Loucy (cell line): Measurements from ENCODE around the gene TAF11L3.
"Not testable (repeated sequence)": the region's sequence is repeated elsewhere in the genome, so short reads cannot be mapped to it uniquely, and the experiment has no call there.

Source experiments
- H2AFZ ChIP-seq: fragments of 200-600 bp; sonication (generic); 2 replicates; pipeline ENCODE4 v1.6.0; 2016; ENCODE audit warnings: antibody characterized with exemption, mild to moderate bottlenecking, low read length, moderate library complexity
- H3F3A ChIP-seq: fragments of 200-600 bp; 2 replicates; pipeline ENCODE4 v1.6.0; 2016; ENCODE audit warnings: antibody characterized with exemption, low read depth, mild to moderate bottlenecking
- H3K27me3 ChIP-seq: fragments of 200-600 bp; sonication (generic); 2 replicates; pipeline ENCODE4 v1.6.1; 2014; ENCODE audit warnings: low read length, mild to moderate bottlenecking; ENCODE audit not compliant: insufficient read depth, poor library complexity, severe bottlenecking
- H3K36me3 ChIP-seq: fragments of 200-600 bp; sonication (generic); 2 replicates; pipeline ENCODE4 v1.6.1; 2016; ENCODE audit warnings: low read length; ENCODE audit not compliant: insufficient read depth
- H3K4me1 ChIP-seq: fragments of 200-600 bp; sonication (generic); 2 replicates; pipeline ENCODE4 v1.5.1; 2014; ENCODE audit warnings: low read length, mild to moderate bottlenecking; ENCODE audit not compliant: insufficient read depth, poor library complexity, severe bottlenecking
- H3K4me2 ChIP-seq: fragments of 200-600 bp; sonication (generic); 2 replicates; pipeline ENCODE4 v1.6.0; 2014; ENCODE audit warnings: antibody characterized with exemption, low read length, low read depth, mild to moderate bottlenecking; ENCODE audit not compliant: poor library complexity, severe bottlenecking
- H3K4me3 ChIP-seq: fragments of 200-600 bp; sonication (generic); 2 replicates; pipeline ENCODE4 v1.5.1; 2014; ENCODE audit warnings: low read length, mild to moderate bottlenecking, mixed read lengths; ENCODE audit not compliant: poor library complexity, severe bottlenecking
- H3K79me2 ChIP-seq: fragments of 200-600 bp; sonication (generic); 2 replicates; pipeline ENCODE4 v1.6.1; 2014; ENCODE audit warnings: low read length; ENCODE audit not compliant: insufficient read depth
- H3K9ac ChIP-seq: fragments of 200-600 bp; sonication (generic); 2 replicates; pipeline ENCODE4 v1.6.0; 2014; ENCODE audit warnings: mild to moderate bottlenecking, low read depth, low read length, moderate library complexity; ENCODE audit not compliant: poor library complexity, severe bottlenecking
- H3K9me2 ChIP-seq: fragments of 200-600 bp; sonication (generic); replicated peaks from 2 replicates; pipeline ENCODE4 v1.6.1; 2016; ENCODE audit warnings: low read depth, low read length, mixed read lengths
- H3K9me3 ChIP-seq: fragments of 200-600 bp; sonication (generic); 2 replicates; pipeline ENCODE4 v1.6.1; 2014; ENCODE audit warnings: mild to moderate bottlenecking, antibody characterized with exemption, low read length, low read depth; ENCODE audit not compliant: insufficient read depth
- H4K20me1 ChIP-seq: fragments of 200-600 bp; sonication (generic); 2 replicates; pipeline ENCODE4 v1.6.0; 2014; ENCODE audit warnings: antibody characterized with exemption, low read length, mild to moderate bottlenecking; ENCODE audit not compliant: insufficient read depth, poor library complexity, severe bottlenecking
- CTCF ChIP-seq: fragments of 200-600 bp; sonication (generic); conservative IDR thresholded peaks from 2 replicates; pipeline ENCODE4 v1.5.1; 2014; ENCODE audit warnings: mild to moderate bottlenecking, antibody characterized with exemption, low read length
- EZH2phosphoT487 ChIP-seq: fragments of 200-600 bp; IDR thresholded peaks from 2 replicates; pipeline ENCODE4 v1.6.1; 2018; ENCODE audit warnings: antibody characterized with exemption, mild to moderate bottlenecking, moderate library complexity, borderline replicate concordance

TAF11L3 gene

GRCh38 chr5:17477573-17478265 is 40.4 kb upstream of the TAF11L3 start:
- H3K79me2 ChIP-seq = no peaks in the 10 kb centered on the region
- no peaks in the 10 kb centered on the region for H3K9me3 ChIP-seq
- no peaks in the 10 kb centered on the region for H3K4me1 ChIP-seq
- H3K9ac ChIP-seq = no peak overlapping the region
- H3K27me3 ChIP-seq = no peaks in the 10 kb centered on the region
- no peaks in the 10 kb centered on the region for H3K9me2 ChIP-seq
- TF ChIP-seq EZH2phosphoT487 (no peak), CTCF (no peak)
- no peak overlapping the region for H3K4me3 ChIP-seq
- no peaks in the 10 kb centered on the region for H3K36me3 ChIP-seq
- no peaks in the 10 kb centered on the region for H4K20me1 ChIP-seq
- no peak overlapping the region for H3K4me2 ChIP-seq
- H2AFZ ChIP-seq = no peak overlapping the region
- H3F3A ChIP-seq = no peaks in the 10 kb centered on the region

GRCh38 chr5:17481378-17481777 is 36.8 kb upstream of the TAF11L3 start:
- Histone ChIP-seq H3K4me3 (no peak overlapping the region), H3K4me2 (no peak overlapping the region), H3F3A (no peaks in the 10 kb centered on the region), H4K20me1 (no peaks in the 10 kb centered on the region), H2AFZ (no peak overlapping the region), H3K9me3 (no peaks in the 10 kb centered on the region), H3K4me1 (no peaks in the 10 kb centered on the region), H3K79me2 (no peaks in the 10 kb centered on the region), H3K27me3 (no peaks in the 10 kb centered on the region), H3K9me2 (no peaks in the 10 kb centered on the region), H3K9ac (no peak overlapping the region), H3K36me3 (no peaks in the 10 kb centered on the region)
- no peak for TF ChIP-seq CTCF
- TF ChIP-seq EZH2phosphoT487 = no peak

- Histone ChIP-seq H3K4me1 (no peaks in the 10 kb centered on the region), H2AFZ (no peak overlapping the region), H3K4me3 (no peak overlapping the region), H3F3A (no peaks in the 10 kb centered on the region), H3K79me2 (no peaks in the 10 kb centered on the region), H3K27me3 (no peaks in the 10 kb centered on the region), H3K9ac (no peak overlapping the region), H3K9me3 (no peaks in the 10 kb centered on the region), H4K20me1 (no peaks in the 10 kb centered on the region), H3K4me2 (no peak overlapping the region), H3K36me3 (no peaks in the 10 kb centered on the region), H3K9me2 (no peaks in the 10 kb centered on the region)
- no peak for TF ChIP-seq EZH2phosphoT487
- TF ChIP-seq CTCF = no peak
These were observed 35.4 kb upstream of the TAF11L3 start for GRCh38 chr5:17482790-17483189.

- not testable (repeated sequence) for H3K27me3 ChIP-seq, H2AFZ ChIP-seq, H3K79me2 ChIP-seq, H3F3A ChIP-seq, H3K9ac ChIP-seq, H3K36me3 ChIP-seq, H3K4me2 ChIP-seq, H3K9me2 ChIP-seq, H4K20me1 ChIP-seq, H3K4me3 ChIP-seq, H3K9me3 ChIP-seq, H3K4me1 ChIP-seq
These were observed 31.5 kb upstream of the TAF11L3 start for GRCh38 chr5:17486464-17487173.
